A673 (cell line): ENCODE results near the gene KCNIP4.

Experiments used
- EZH2 ChIP-seq: fragments of 200-600 bp; sonication (generic); IDR thresholded peaks from 2 replicates; pipeline ENCODE4 v1.6.1; 2017; ENCODE audit warnings: borderline replicate concordance, low read depth, mild to moderate bottlenecking, mixed read lengths, antibody characterized with exemption, low read length; ENCODE audit not compliant: poor library complexity, severe bottlenecking
- TF ChIP-seq, protein P1 (sequence below): fragments of 300-800, 200-600 bp; sonication (generic); conservative IDR thresholded peaks from 2 replicates; pipeline ENCODE4 v1.5.1; 2017; ENCODE audit warnings: low read depth, mild to moderate bottlenecking, antibody characterized with exemption, low read length, moderate library complexity, mixed read lengths

DNA sequence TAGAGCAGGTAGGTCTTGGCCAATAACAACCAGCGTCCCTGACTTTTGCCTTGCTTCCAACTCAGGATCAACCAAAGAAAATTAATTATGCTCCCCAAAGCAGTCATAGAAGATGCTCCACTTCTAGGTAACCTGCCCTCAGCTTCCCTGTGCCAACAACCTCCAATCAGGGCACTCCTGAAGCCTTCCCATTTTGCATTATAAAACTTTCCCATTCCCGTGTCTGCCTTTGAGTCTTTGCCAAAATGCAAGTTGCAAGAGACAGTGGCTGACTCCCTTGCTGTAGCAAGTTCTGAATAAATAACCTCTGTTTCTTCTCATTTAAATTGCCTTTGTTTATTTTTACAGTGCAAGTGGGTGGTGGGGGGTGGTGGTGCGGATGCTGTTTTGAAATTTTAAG is 830.3 kb downstream of the KCNIP4 start:
- TF ChIP-seq, protein P1, sequence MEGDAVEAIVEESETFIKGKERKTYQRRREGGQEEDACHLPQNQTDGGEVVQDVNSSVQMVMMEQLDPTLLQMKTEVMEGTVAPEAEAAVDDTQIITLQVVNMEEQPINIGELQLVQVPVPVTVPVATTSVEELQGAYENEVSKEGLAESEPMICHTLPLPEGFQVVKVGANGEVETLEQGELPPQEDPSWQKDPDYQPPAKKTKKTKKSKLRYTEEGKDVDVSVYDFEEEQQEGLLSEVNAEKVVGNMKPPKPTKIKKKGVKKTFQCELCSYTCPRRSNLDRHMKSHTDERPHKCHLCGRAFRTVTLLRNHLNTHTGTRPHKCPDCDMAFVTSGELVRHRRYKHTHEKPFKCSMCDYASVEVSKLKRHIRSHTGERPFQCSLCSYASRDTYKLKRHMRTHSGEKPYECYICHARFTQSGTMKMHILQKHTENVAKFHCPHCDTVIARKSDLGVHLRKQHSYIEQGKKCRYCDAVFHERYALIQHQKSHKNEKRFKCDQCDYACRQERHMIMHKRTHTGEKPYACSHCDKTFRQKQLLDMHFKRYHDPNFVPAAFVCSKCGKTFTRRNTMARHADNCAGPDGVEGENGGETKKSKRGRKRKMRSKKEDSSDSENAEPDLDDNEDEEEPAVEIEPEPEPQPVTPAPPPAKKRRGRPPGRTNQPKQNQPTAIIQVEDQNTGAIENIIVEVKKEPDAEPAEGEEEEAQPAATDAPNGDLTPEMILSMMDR: no peak
- TF ChIP-seq EZH2: no peak
